Endothelial cell of umbilical vein (primary cell): ENCODE measurements around the gene SMARCD3.

Source experiments
- EZH2 ChIP-seq: IDR thresholded peaks from 2 replicates; pipeline ENCODE4 v1.6.1; 2012; ENCODE audit warnings: borderline replicate concordance, low read depth, mild to moderate bottlenecking, moderate library complexity, low read length, inconsistent platforms; ENCODE audit not compliant: severe bottlenecking
- FOS ChIP-seq: IDR thresholded peaks from 2 replicates; pipeline ENCODE4 v1.6.1; 2011; ENCODE audit warnings: mild to moderate bottlenecking, low read length, moderate library complexity, borderline replicate concordance; ENCODE audit not compliant: insufficient read depth
- GATA2 ChIP-seq: IDR thresholded peaks from 2 replicates; pipeline ENCODE4 v1.7.0; 2011; ENCODE audit warnings: low read depth, mild to moderate bottlenecking, moderate library complexity, mixed read lengths, low read length; ENCODE audit not compliant: insufficient read length, insufficient read depth
- MYC ChIP-seq: IDR thresholded peaks from one replicate; pipeline ENCODE4 v1.6.1; 2011; ENCODE audit warnings: mild to moderate bottlenecking, low read depth, low read length
- POLR2A ChIP-seq: IDR thresholded peaks from 2 replicates; pipeline ENCODE4 v1.6.1; 2012; ENCODE audit warnings: low read depth, mild to moderate bottlenecking, control low read depth, low read length
- TF ChIP-seq, protein P1 (sequence below), 2 donors: IDR thresholded peaks; 1 replicate in 1 of 2; 2 replicates in 1 of 2; pipeline ENCODE4 v1.5.1; 2011; ENCODE audit warnings: low read length in 2 of 2, mild to moderate bottlenecking in 2 of 2, moderate library complexity in 2 of 2, control low read depth in 1 of 2, inconsistent platforms in 1 of 2, low read depth in 1 of 2; ENCODE audit not compliant: insufficient read depth in 1 of 2; ENCODE audit errors: extremely low read depth in 1 of 2
- TF ChIP-seq, protein P2 (sequence below): IDR thresholded peaks from 2 replicates; pipeline ENCODE4 v1.6.1; 2011; ENCODE audit not compliant: insufficient read depth, insufficient read length

DNA sequence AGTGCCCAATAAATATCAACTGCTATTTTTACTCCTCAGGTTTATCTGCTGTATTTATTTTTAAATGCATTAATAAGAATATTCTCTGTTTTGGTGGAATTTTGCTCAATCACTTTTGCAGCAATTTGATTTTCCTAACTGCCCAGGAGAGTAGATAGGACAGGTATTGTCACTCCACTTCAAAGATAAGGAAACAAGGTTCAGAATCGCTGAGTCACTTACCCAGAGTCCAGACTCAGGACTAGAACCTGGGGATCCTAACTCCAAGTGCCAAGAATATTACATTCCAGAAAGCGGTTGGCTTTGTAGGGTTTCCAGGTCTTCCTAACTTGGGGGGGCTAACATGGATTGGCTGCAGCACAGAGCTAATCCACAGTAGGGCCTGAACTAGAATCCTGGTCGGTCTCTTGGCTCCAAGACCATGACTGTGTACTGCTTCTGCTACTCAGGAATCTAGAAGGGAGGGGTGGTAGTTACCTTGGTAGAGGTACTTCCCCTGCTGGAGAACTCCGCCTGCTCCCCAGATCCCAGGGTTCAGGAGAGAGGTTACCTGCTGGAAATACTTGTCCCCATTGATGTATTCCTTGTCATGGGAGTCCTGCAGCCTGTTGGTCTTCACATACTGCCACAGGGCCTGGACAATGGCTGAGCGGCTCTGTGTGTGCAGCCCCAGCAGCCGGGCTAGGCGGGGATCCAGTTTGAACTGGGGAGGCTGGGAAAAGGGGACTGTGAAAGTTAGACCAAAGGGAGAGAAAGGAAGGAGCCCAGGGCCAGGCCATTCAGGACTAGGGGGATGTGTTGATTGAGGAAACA lies 7.3 kb downstream of the SMARCD3 start:
- TF ChIP-seq, protein P1, sequence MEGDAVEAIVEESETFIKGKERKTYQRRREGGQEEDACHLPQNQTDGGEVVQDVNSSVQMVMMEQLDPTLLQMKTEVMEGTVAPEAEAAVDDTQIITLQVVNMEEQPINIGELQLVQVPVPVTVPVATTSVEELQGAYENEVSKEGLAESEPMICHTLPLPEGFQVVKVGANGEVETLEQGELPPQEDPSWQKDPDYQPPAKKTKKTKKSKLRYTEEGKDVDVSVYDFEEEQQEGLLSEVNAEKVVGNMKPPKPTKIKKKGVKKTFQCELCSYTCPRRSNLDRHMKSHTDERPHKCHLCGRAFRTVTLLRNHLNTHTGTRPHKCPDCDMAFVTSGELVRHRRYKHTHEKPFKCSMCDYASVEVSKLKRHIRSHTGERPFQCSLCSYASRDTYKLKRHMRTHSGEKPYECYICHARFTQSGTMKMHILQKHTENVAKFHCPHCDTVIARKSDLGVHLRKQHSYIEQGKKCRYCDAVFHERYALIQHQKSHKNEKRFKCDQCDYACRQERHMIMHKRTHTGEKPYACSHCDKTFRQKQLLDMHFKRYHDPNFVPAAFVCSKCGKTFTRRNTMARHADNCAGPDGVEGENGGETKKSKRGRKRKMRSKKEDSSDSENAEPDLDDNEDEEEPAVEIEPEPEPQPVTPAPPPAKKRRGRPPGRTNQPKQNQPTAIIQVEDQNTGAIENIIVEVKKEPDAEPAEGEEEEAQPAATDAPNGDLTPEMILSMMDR (IDR thresholded peaks at IDR 0.05; ENCODE audit: extremely low read depth in 1 of 2, insufficient read depth in 1 of 2, low read depth in 1 of 2, low read length in 2 of 2): no peak
- no peak for TF ChIP-seq POLR2A
- no peak for TF ChIP-seq EZH2
- TF ChIP-seq FOS: no peak
- TF ChIP-seq GATA2: no peak
- no peak for TF ChIP-seq MYC
- TF ChIP-seq, protein P2, sequence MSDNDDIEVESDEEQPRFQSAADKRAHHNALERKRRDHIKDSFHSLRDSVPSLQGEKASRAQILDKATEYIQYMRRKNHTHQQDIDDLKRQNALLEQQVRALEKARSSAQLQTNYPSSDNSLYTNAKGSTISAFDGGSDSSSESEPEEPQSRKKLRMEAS: no peak
